Brain microvascular endothelial cell (primary cell): ENCODE measurements around the gene KIAA1328.

Experiments used
- DNase-seq: peaks from one replicate; pipeline ENCODE4 v3.0.0-alpha.2; 2020
- H3K27ac ChIP-seq: fragments of 250-450 bp; sonication (Bioruptor Pico); 2 replicates; pipeline ENCODE4 v1.5.1; 2020; ENCODE audit warnings: mild to moderate bottlenecking, moderate library complexity
- H3K27me3 ChIP-seq: fragments of 250-450 bp; sonication (Bioruptor Pico); replicated peaks from 2 replicates; pipeline ENCODE4 v1.5.1; 2020; ENCODE audit warnings: mild to moderate bottlenecking
- H3K36me3 ChIP-seq: fragments of 250-450 bp; sonication (Bioruptor Pico); replicated peaks from 2 replicates; pipeline ENCODE4 v1.5.1; 2020; ENCODE audit warnings: mild to moderate bottlenecking
- H3K4me3 ChIP-seq: 2 replicates; pipeline ENCODE4 v1.5.1; 2011; ENCODE audit warnings: low read depth, mild to moderate bottlenecking, control low read depth, low read length, moderate library complexity
- in situ Hi-C: cut with HindIII; loops from 2 replicates; pipeline ENCODE4 v1.10.0; 2017; ENCODE audit warnings: low sequenced_read_pairs, low pct_ligation_motif_present
- TF ChIP-seq, protein P1 (sequence below): IDR thresholded peaks from 2 replicates; pipeline ENCODE4 v1.5.1; 2011; ENCODE audit warnings: low read depth, mild to moderate bottlenecking, moderate library complexity, low read length, control low read depth, inconsistent platforms; ENCODE audit errors: missing control alignments

KIAA1328 gene

DNA sequence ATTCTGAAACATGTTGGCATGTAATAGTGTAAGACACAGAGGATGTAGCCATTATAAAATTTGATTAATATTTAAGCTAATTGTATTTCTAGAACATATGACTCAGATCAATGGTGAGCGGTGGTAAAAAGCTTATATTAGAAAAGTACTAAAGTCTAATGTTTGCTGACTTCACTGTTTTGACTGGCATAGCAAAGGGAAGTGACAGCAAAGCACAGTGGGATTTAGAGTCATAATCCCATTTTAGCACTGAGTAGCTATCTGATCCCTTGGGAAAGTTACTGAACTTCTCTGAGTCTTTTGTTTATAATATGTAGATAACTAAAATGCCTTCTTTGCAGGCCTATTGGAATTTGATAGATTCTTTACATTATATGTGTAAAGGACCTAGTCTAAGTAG is 60.4 kb downstream of the KIAA1328 start:
- peak; percentile 14 for DNase-seq
- in situ Hi-C loops, result no loop called here

DNA sequence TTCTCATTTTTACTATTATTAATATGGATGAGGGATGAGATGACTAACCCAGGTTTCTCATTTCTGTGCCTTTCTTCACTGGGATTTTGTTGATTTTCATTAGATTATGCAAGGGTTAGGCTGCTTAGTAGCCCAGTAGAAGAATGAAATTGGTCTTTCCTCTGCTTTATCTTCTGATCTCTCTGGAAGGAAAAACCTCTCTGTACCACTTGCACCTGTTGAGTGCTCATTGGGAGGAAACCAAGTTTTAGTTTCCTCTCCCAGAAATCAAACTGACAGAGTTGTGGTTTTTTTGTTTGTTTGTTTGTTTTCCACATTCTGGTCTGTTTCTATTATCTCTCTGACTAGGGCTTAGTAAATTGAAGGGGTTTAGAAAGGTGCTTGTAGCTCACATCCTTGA is 60.8 kb downstream of the KIAA1328 start:
- in situ Hi-C loops, result no loop called here
- TF ChIP-seq, protein P1, sequence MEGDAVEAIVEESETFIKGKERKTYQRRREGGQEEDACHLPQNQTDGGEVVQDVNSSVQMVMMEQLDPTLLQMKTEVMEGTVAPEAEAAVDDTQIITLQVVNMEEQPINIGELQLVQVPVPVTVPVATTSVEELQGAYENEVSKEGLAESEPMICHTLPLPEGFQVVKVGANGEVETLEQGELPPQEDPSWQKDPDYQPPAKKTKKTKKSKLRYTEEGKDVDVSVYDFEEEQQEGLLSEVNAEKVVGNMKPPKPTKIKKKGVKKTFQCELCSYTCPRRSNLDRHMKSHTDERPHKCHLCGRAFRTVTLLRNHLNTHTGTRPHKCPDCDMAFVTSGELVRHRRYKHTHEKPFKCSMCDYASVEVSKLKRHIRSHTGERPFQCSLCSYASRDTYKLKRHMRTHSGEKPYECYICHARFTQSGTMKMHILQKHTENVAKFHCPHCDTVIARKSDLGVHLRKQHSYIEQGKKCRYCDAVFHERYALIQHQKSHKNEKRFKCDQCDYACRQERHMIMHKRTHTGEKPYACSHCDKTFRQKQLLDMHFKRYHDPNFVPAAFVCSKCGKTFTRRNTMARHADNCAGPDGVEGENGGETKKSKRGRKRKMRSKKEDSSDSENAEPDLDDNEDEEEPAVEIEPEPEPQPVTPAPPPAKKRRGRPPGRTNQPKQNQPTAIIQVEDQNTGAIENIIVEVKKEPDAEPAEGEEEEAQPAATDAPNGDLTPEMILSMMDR, result no peak
- DNase-seq, result no peak
- Histone ChIP-seq H3K27ac (no peak overlapping the region), H3K36me3 (no peaks in the 10 kb centered on the region), H3K27me3 (no peaks in the 10 kb centered on the region), H3K4me3 (no peak overlapping the region)

More for the DNA sequence above, 60.4 kb downstream of the KIAA1328 start:
- TF ChIP-seq, protein P1, result no peak
- H3K4me3 ChIP-seq, result no peak overlapping the region
- no peaks in the 10 kb centered on the region for H3K36me3 ChIP-seq
- H3K27ac ChIP-seq, result no peak overlapping the region
- H3K27me3 ChIP-seq, result no peaks in the 10 kb centered on the region

DNA sequence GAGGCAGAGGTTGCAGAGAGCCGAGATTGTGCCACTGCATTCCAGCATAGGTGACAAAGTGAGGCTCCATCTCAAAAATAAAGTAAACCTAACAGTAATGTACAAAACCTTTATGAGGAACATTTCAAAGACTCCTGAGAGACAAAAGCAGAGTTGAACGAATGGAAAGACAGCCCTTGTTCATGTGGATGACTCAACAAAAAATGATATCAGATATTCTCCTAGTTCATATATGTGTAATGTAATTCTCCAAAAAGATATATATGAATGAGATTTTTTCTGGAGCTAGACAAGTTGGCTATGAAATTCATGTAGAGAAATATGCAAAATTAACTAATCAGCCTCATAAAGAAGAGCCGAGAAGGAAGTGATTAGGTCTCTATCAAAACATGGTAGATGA is 61.7 kb downstream of the KIAA1328 start:
- H3K27me3 ChIP-seq, result no peaks in the 10 kb centered on the region

DNA sequence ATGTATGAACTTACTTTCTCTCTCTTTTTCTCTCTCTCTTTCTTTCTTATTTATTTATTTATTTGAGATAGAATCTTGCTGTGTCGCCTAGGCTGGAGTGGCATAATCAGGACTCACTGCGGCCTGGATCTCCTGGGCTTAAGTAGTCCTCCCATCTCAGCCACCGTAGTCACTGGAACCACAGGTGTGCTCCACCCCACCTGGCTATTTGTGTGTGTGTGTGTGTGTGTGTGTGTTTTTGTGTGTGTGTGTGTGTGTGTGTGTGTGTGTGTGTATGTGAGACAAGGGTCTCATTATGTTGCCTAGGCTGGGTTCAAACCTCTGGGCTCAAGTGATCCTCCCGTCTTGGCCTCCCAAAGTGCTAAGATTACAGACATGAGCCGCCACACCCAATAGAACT is 64.3 kb downstream of the KIAA1328 start:
- no peak overlapping the region for H3K27ac ChIP-seq
- no peaks in the 10 kb centered on the region for H3K36me3 ChIP-seq
- no peaks in the 10 kb centered on the region for H3K27me3 ChIP-seq
- no peak overlapping the region for H3K4me3 ChIP-seq
- TF ChIP-seq, protein P1, result no peak
- in situ Hi-C loops, result no loop called here
- DNase-seq, result no peak

More for the DNA sequence above, 61.7 kb downstream of the KIAA1328 start:
- TF ChIP-seq, protein P1, result no peak
- no peaks in the 10 kb centered on the region for H3K36me3 ChIP-seq
- no peak overlapping the region for H3K4me3 ChIP-seq
- DNase-seq, result no peak
- in situ Hi-C loops, result no loop called here
- no peak overlapping the region for H3K27ac ChIP-seq

DNA sequence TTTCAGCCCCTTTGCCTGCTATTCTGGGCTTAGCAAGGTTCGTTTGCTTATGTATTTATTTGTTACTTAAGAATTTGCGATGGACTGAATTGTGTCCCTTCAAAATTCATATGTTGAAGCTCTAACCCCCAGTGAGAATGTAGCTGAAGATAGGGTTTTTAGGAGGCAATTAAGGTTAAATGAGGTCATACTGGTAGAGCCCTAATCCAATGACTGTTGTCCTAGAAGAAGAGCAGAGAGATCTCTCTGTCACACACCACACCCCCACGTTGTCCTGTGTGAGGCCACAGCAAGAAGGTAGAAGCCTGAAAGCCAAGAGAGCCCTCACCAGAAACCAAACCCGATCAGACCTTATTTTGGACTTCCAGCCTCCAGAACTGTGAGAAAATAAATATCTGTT is 66.7 kb downstream of the KIAA1328 start:
- no peaks in the 10 kb centered on the region for H3K36me3 ChIP-seq

DNA sequence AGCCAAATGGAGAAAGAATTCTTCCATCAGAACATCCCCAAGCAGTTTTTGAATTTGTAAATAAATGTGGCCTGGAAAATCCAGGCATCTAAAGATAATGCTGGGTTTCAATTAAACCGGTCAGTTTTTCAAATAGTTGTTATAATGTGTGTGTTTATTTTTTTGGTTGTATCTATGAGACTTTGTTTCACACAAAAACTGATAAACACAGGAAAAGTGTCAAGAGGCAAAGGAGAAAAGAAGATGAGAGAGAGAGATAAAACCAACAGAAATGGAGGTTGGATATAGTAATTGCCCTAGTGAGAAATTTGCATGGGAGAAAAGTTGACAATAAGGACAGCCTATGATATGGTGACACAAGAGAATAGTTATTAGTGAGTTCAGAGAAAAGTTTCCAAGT is 68.3 kb downstream of the KIAA1328 start:
- Histone ChIP-seq H3K27ac (no peak overlapping the region), H3K36me3 (no peaks in the 10 kb centered on the region), H3K4me3 (no peak overlapping the region), H3K27me3 (no peaks in the 10 kb centered on the region)
- in situ Hi-C loops, result no loop called here
- TF ChIP-seq, protein P1, result no peak
- DNase-seq, result no peak

More for the DNA sequence above, 66.7 kb downstream of the KIAA1328 start:
- no peak for DNase-seq
- Histone ChIP-seq H3K27ac (no peak overlapping the region), H3K4me3 (no peak overlapping the region), H3K27me3 (no peaks in the 10 kb centered on the region)
- in situ Hi-C loops, result no loop called here
- TF ChIP-seq, protein P1, result no peak
